HFFc6 (cell line): ENCODE data around the gene NLN. TPM values are rescaled to one million over a fixed set of nuclear protein-coding genes. Genes with fewer than 3 reads are reported as not detected.

Experiments
- DNase-seq: peaks from one replicate; pipeline ENCODE4 v3.0.0-alpha.2; 2018
- H3K27ac Mint-ChIP-seq: 2 replicates; pipeline ENCODE4 v1.8.0; 2020; ENCODE audit warnings: mild to moderate bottlenecking, mixed read lengths
- H3K27me3 Mint-ChIP-seq: 2 replicates; pipeline ENCODE4 v1.8.0; 2021; ENCODE audit warnings: mild to moderate bottlenecking, moderate library complexity, mixed read lengths; ENCODE audit not compliant: insufficient read depth
- H3K36me3 Mint-ChIP-seq: 2 replicates; pipeline ENCODE4 v1.8.0; 2021; ENCODE audit warnings: low read depth, mixed read lengths
- H3K4me1 Mint-ChIP-seq: 2 replicates; pipeline ENCODE4 v1.8.0; 2020; ENCODE audit warnings: low read depth, mixed read lengths
- H3K4me3 Mint-ChIP-seq: 2 replicates; pipeline ENCODE4 v1.8.0; 2020; ENCODE audit warnings: mild to moderate bottlenecking, moderate library complexity, mixed read lengths
- H3K9me3 Mint-ChIP-seq: 2 replicates; pipeline ENCODE4 v1.8.0; 2020; ENCODE audit warnings: mild to moderate bottlenecking, mixed read lengths
- CTCF ChIP-seq: fragments of 200-600 bp; sonication (generic); IDR thresholded peaks from 2 replicates; pipeline ENCODE4 v1.5.0; 2021; ENCODE audit warnings: antibody characterized with exemption, mild to moderate bottlenecking
- total RNA-seq, 6 experiments: library from RNA; stranded (reverse); fragmentation: NEBNext Ultra II Directional; extraction: Animal tissue kit (Norgen Biotek cat#: 25700); gene quantifications; 2 replicates in 1 of 6; 3 replicates in 5 of 6; pipeline ENCODE4 v1.2.3, GENCODE V29; 2021

NLN gene
- total RNA-seq, 6 experiments from 2014 or later: 47.9 to 62.0 (median 57.1) TPM

- Mint-ChIP-seq H3K9me3 (peaks cover 6% of the 10 kb centered on the region; the same call in 1 of the 2 replicates), H3K4me3 (no peak overlapping the region), H3K4me1 (peaks cover 84% of the 10 kb centered on the region), H3K27ac (peak overlapping the region; percentile 63), H3K27me3 (no peaks in the 10 kb centered on the region; the same call in 1 of the 2 replicates), H3K36me3 (peaks cover 11% of the 10 kb centered on the region; the same call in 1 of the 2 replicates)
- no peak for DNase-seq
- no peak for TF ChIP-seq CTCF
Observed at GRCh38 chr5:65858316-65858715, 136.3 kb downstream of the NLN start.

DNA sequence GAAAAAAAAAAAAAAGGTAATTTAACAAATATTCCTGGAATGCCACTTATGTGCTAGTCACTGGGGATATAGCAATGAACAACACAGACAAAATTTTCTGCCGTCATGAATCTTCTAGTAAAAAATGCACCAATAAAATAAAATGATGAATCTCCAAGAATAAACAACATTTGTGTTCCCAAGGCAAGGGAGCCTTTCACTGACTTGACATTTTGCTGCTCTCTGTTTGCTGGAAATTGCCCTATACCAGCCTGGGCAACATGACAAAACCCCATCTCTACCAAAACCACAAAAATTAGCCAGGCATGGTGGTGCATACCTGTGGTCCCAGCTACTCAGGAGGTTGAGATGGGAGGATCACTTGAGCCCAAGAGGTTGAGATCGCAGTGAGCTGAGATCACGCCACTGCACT lies 139.8 kb downstream of the NLN start:
- no peak for TF ChIP-seq CTCF
- peak overlapping the region; percentile 99 for H3K27ac Mint-ChIP-seq
- H3K4me3 Mint-ChIP-seq: peak overlapping the region; percentile 70
- no peaks in the 10 kb centered on the region for H3K27me3 Mint-ChIP-seq
- peak; percentile 100 for DNase-seq
- peaks cover 10% of the 10 kb centered on the region for H3K36me3 Mint-ChIP-seq
- peaks cover 77% of the 10 kb centered on the region for H3K4me1 Mint-ChIP-seq
- no peaks in the 10 kb centered on the region for H3K9me3 Mint-ChIP-seq

- Mint-ChIP-seq H3K36me3 (peaks cover 10% of the 10 kb centered on the region), H3K4me1 (peaks cover 83% of the 10 kb centered on the region), H3K9me3 (no peaks in the 10 kb centered on the region), H3K27me3 (no peaks in the 10 kb centered on the region), H3K4me3 (peak overlapping the region; percentile 70), H3K27ac (peak overlapping the region; percentile 99)
- no peak for DNase-seq
- TF ChIP-seq CTCF: no peak
Observed at GRCh38 chr5:65862384-65862783, 140.4 kb downstream of the NLN start.

- TF ChIP-seq CTCF: no peak
- H3K9me3 Mint-ChIP-seq: no peaks in the 10 kb centered on the region
- peak overlapping the region; percentile 99 for H3K27ac Mint-ChIP-seq
- H3K4me1 Mint-ChIP-seq: peaks cover 84% of the 10 kb centered on the region
- H3K36me3 Mint-ChIP-seq: peaks cover 10% of the 10 kb centered on the region
- H3K27me3 Mint-ChIP-seq: no peaks in the 10 kb centered on the region
- no peak for DNase-seq
- H3K4me3 Mint-ChIP-seq: no peak overlapping the region
Observed at GRCh38 chr5:65863747-65864146, 141.7 kb downstream of the NLN start.

DNA sequence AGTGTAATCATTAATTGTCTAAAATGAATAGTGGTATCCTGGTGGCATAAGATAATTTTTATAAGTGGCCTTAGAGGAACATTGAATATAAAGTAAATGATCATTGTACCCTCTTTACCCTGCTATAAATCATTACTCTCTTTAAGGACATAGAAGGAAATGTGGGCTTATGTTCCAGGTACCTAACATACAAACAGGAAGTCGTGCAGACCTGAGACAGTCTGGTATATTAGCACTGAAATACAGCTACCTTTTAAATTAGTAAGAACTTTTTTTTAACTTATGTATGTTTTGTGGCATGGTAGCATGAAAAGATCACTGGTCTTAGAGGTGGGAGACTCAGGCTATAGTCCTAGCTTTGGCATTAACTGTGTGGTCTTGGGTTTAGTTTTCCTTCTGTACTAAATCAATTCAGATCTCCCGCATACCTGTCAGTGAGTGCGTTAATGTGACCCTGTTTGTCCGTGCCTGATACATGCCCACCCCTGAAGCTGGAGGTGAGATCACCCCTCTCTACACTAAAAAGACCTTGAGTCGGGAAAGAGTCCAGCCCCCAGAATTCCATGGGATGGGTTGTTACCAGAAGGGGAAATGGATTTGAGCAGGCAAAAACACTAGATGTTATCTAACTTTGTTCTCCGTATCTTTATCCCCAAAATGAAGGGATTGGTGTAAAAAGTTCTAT lies 145.0 kb downstream of the NLN start:
- Mint-ChIP-seq H3K9me3 (no peaks in the 10 kb centered on the region), H3K27me3 (no peaks in the 10 kb centered on the region; the same call in 1 of the 2 replicates), H3K4me3 (peak overlapping the region; percentile 3; the same call in 1 of the 2 replicates), H3K27ac (peak overlapping the region; percentile 82), H3K4me1 (peaks cover 64% of the 10 kb centered on the region), H3K36me3 (peaks cover 6% of the 10 kb centered on the region)
- TF ChIP-seq CTCF: no peak
- no peak for DNase-seq
